HG02870 (cell line): ENCODE measurements around the gene SEMA4A.
"Not testable (repeated sequence)": the region's sequence is repeated elsewhere in the genome, so short reads cannot be mapped to it uniquely, and the experiment has no call there.

Experiments
- ATAC-seq: cut with Tn5 transposase; IDR thresholded peaks from one replicate; pipeline ENCODE4 v1.9.1; 2021; ENCODE audit warnings: mild to moderate bottlenecking, moderate library complexity; ENCODE audit not compliant: unreplicated experiment

The SEMA4A gene

DNA sequence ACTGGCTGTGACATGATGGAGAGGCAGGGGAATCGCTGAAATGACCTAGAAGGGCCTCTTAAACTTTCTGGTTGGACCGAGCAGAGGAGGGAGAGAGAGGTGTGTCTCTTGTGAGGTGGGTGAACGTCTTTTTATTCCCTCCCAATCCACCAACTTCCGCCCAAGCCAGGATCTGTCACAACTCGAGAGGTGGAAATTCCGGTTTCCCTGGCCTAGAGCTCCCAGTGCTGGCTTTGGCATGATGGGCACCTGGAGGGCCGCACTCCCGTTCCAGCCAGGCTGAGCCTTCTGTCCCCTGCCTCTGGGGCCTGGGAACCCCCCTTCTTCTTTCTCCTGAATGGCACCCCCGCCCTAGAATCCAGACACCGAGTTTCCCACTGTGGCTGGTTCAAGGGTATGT lies at the start of gene SEMA4A:
Gene SEMA4A (plus strand): TSS at position 224 of the 400 bp plus-strand sequence. CDS start 994 bp downstream, outside the sequence.
- no peak for ATAC-seq

DNA sequence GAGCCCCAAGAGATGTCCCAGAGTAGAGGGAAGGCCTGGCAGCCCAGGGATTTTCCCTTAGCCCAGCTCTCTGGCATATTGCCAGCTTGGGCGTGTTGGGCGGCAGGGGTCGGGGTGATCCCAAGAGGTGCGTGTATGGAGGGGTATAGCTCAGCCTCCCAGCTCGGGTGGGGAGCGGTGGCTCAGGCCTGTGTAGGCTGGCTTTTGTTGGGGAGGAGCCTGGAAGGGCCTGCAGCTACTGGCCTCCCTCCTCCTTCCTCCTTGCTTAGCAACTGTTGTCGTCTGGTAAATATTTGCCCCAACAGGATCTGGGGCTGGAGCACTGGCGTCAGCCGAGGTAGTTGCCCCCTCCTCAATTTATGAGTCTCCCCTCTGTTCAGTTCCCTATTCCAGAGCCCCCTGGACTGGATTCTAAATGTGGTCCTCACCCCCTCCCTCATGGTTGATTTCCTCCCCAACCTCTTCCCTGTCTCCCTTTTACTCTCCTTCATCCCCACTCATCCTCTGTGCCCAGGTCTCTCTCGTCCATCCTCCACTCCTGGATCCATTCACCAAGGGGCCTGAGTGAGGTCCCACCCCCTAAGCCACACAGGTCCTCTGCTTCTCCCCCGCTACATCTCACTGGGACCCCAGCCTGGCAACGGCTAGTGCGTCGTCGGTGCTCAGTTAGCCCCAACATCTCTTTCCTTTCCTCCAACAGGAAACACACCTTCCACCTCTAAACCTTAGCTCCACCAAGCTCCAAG lies 49.1 kb upstream of the SEMA4A start:
- ATAC-seq: no peak

DNA sequence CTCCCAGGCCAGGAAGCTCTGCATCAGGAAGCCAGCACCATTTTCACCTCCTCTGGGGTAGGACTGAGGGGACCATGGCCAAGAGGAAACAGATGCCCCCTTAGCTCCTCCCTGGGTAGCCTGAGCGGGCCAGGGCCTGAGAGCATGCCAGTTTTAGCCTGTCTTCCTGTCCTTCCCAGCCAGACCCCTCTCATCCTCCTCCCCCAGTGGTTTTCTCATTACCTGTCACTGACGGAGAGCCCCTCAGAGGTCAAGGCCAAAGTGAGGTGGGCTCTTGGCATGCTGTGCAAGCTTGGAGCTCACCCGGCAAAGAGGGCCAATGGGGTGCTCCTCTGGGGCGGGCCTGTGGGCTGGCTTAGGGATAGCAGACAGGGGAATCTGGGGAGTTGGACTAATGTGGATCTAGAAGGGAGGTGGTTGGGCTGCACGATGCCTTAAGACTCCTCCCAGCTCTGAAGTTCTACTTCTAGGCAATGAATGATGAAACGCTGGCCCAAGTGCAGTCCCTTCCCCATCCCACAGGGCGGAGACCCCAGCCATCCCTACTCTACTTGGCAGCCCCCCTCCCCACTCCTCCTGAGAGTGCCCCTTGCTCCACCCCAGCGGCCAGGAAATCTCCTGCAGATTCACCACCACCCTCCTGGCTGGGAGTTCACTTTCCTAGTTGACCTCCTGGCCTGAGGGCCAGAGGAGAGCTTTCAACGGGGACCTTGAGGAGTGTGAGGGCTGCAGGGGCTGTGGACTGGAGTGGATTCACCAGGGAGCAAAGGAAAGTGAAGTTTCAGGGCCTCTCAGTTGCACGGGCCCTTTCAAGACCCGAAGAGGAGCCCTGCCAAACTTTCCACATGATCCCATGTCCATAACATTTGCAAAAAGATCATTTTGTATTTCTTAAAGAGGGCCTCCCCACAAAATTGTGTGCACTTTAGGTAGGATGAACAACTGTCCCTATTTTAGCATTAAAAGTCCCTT lies 48.2 kb upstream of the SEMA4A start:
- no peak for ATAC-seq

DNA sequence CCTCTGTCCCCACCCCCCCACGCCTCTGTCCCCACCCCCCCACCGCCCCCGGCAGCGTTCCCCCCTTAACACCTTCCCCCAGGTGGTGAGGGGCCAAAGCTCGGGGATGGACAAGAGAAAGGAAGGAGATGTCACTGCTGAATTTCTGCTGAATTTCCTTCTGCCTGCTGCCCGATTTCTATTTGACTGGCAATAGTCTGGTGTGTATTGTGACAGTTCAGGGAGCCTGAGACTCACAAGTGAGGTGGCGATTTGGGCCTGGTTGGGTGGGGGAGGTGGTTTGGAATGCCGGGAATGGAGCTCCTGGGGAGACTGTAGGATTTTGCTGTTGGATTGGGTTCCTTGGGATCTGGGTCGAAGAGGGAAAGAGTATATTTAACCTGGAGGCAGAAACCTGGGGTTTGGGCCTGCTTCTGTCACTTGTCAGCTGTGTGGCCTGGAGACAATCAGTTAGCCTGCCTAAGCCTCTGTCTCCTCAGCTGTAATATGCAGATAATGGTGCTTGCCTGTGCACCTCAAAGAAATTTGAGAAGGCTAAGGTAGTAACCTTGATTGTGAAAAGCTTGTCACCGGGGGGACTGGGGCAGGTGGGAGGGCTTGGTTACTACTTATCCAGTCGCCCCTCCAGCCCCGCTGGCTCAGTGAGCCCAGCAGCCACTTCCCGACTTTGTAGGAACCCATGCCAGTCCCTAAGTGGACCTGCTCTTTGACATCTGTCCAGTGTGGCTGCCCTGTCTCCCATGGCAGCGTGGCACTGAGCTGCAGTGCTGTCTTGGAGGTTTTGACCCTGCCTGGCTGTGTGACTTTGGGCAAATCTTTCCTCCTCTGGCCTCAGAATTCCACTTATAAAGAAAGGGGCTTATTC lies 46.5 kb upstream of the SEMA4A start:
- no peak for ATAC-seq

DNA sequence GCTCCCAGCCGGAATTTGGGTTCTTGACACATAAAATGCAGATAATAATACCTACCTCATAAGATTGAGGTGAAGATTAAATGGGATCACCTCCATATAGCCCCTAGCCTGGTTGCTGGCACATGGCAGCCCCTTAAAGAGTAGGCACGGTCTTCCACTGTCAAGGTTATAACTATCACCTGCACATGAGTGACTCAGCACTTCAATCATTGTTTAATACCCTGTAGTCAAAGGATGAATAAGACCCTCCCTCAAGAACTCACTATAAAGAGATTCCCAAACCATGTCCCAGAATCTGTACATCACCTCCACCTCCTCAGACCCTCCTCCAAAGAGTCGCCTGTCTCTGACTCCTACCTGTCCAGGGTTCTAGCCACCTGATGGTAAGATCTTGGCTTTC lies 45.3 kb upstream of the SEMA4A start:
- no peak for ATAC-seq

DNA sequence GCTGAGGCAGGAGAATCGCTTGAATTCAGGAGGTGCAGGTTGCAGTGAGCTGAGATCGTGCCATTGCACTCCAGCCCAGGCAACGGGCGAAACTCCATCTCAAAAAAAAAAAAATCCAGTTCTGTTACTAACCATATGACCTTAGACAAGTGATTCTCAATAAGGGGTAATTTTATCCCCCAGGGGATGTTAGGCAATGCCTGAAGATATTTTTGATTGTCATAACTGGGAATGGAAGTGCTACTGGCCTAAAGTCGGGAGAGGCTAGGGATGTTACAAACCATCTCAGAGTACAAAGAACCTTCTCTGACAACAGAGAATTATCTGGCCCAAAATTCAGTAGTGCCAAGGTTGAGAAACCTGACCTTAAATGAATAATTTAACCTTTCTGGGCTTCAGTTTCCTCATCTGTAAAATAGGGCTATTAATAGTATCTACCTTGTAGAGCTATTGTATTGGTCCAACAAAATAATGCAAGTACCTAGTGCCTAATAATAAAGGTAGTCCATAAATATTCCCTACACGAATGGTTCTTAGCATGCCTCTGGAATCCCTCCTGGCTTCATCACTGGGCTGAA lies 44.6 kb upstream of the SEMA4A start:
- no peak for ATAC-seq

DNA sequence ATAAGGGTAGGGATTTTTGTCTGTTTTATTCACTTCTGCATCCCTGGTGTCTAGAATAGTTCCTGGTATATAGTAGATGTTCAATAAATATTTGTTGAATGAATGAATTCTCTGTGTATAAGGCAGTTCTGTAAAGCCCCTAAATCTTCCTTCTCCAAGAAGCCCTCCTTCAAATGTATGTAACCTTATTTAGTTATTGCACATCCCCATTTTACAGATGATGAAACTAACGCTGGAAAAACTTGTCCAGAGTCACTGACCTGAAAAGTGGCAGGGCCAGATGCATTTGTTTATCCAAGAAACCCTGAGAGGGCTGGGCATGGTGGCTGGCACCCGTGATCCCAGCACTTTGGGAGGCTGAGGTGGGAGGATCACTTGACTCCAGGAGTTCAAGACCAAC lies 43.1 kb upstream of the SEMA4A start:
- ATAC-seq: no peak

DNA sequence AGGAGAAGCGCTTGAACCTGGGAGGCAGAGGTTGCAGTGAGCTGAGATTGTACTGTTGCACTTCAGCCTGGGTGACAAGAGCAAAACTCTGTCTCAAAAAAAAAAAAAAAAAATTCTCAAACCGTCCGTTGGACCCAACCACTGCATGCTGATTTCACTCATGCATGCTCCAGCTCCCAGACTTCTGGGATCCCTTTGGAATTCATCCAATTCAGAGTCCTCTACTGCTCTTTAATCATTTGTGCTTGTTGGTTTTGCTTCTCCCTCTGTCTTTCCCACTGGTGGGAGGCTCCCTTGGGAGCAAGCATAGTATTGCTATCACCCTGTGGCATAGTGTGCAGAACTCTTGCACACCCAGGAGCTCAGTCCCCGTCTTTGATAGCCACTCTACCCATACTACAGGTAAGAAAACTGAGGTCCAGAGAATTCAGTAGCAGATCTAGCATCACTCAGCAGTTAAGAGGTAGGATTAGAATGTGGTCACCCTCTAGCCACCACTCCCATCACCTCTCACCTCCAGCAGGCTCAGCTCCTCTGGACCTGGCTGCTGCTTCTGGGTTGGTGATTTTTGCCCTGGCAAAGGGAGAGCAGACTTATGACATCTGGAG lies 41.9 kb upstream of the SEMA4A start:
- no peak for ATAC-seq

DNA sequence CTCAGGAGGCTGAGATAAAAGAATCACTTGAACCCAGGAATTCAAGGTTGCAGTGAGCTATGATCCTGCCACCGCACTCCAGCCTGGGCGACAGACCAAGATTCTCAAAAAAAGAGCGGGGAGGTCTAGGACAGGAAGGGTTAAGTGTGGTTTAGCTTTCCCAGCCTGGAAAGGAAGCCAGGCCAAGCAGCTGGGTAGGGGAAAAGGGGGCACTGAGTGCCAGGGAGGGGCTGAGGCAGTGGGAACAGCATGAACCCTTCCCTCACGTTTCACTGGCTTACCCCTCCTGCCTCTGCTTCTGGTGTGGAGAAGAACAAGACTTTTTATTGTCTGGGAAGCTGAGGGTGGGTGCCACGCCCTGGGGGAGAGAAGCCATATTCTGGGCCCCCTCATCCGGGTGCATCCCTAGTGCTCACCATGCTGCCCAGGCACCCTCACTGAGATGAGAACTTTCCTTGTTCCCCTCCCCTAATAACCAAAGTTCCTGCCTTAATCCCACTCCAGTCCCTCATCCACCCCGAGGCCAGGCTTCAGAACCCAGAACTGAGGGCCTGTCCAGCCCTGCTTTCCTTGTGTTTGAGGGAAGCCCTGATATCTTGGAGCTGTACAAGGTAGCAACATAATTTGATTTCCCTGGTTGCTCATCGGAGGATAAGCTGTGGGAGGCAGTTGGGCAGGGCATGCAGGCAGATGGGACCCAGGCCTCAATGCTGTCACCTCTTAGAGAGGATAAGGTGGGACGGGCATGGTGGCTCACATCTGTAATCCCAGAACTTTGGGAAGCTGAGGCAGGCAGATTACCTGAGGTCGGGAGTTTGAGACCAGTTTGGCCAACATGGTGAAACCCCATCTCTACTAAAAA lies 40.9 kb upstream of the SEMA4A start:
- ATAC-seq: no peak

DNA sequence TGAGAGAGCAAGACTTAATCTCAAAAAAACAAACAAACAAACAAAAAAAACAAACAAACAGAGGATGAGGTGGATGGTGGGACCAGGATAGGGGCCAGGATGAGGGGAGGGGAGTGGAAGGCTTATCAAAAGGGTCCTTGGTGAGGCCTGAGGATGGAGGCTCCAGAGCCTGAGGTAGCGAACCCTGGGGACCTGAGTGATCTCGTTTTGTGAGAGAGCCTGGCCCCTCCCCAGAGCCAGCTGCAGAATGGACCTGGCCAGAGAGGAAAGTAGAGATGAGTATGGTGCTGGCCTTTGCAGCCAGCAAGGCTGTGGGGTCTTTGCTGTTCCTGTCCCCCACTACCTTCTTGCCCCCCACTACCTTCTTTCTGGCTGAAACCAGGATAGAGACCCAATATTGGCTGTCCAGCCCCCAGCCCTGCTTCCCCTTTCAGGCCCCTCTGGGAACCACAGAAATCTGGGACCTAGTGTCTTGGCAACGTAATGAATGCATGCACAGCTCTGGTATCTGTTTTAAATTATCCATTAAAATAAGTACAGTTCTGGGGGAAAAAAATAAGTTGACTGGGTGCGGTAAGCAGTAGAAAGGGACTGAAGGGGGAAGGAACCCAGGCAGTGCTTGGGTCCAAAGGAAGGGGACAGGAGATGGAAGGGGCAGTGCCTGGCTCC lies 40.0 kb upstream of the SEMA4A start:
- no peak for ATAC-seq

DNA sequence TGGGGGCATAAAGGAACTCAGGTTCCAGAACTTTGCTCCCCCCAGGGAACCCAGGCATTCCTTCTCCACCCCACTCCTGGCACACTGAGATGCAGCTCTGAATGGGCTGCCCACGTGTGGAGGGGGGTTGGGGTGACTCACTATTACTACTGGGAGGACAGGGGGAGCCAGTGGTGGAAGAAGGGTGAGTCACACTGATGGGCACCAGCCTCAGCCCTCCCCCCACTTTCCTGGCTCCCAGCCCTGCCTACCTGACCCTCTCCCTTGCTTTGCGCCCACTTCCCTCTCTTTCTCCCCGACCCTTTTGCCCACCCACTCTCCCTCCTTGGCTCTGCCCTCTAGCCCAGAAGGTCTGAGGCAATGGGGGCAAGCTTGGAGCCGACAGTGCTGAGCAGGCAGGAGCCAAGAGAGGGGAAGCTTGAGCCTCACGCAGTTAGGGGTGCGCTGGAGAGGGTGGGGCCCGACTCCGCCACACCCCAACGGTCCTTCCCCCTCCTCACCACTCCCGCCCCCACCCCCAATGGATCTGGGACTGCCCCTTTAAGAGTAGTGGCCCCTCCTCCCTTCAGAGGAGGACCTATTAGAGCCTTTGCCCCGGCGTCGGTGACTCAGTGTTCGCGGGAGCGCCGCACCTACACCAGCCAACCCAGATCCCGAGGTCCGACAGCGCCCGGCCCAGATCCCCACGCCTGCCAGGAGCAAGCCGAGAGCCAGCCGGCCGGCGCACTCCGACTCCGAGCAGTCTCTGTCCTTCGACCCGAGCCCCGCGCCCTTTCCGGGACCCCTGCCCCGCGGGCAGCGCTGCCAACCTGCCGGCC lies 39.1 kb upstream of the SEMA4A start, which contains the start of gene LMNA:
Gene LMNA (plus strand): TSS at position 611 of the 818 bp plus-strand sequence. CDS start 208 bp downstream, outside the sequence.
- ATAC-seq: peak; percentile 75

DNA sequence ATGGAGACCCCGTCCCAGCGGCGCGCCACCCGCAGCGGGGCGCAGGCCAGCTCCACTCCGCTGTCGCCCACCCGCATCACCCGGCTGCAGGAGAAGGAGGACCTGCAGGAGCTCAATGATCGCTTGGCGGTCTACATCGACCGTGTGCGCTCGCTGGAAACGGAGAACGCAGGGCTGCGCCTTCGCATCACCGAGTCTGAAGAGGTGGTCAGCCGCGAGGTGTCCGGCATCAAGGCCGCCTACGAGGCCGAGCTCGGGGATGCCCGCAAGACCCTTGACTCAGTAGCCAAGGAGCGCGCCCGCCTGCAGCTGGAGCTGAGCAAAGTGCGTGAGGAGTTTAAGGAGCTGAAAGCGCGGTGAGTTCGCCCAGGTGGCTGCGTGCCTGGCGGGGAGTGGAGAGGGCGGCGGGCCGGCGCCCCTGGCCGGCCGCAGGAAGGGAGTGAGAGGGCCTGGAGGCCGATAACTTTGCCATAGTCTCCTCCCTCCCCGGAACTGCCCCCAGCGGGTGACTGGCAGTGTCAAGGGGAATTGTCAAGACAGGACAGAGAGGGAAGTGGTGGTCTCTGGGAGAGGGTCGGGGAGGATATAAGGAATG lies 38.4 kb upstream of the SEMA4A start:
- ATAC-seq: peak; percentile 7

DNA sequence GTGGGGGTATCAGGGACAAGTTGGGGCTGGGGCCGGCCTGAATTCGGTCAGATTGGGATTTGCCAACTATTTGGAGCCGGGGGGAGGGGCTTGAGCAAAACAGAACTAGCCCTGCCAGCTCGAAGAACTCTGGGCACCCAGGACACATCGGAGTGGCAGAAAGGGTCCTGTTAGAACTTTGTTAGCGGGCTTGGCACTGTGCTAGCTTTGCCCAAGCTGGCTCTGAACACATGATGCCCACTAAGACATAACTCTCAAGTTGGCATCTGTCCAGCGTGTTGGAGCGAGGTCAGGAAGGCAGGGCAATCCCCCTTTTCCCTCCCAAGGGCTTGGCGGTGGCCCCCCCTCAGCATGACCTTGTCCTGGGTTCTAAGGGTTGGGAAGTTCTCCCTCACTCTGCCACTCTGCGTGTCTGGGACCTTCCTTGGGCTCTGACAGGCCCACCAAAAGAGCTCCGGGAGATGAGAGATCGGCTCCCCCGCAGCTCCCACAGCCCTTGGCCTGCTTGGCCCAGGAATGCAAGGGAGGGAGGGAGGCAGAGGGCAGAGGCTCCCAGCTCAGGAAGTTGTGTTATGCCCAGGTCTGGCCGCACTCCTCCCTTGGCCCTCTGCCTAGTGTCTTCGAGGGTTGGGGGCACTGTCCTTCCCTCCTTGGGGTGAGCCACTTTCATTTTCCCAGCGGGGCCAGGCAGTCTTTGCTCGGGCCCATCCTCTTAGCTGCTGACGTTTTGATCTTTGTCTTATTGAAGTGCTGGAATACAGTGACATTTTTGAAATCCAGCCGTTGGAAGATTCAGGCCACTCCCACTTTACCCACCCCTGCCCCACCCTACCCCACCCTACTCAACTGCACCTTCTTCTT lies 37.6 kb upstream of the SEMA4A start:
- ATAC-seq: no peak

DNA sequence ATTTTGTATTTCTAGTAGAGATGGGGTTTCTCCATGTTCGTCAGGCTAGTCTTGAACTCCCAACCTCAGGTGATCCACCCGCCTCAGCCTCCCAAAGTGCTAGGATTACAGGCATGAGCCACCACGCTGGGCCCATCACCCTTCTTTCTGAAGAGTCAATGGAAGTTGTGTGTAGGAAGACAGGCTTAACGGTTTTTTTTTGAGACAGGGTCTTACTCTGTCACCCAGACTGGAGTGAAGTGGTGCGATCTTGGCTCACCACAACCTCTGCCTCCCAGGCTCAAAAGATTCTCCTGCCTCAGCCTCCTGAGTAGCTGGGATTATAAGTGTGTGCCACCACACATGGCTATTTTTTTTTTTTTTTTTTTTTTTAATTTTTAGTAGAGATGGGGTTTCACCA lies 36.7 kb upstream of the SEMA4A start:
- not testable (repeated sequence) for ATAC-seq

DNA sequence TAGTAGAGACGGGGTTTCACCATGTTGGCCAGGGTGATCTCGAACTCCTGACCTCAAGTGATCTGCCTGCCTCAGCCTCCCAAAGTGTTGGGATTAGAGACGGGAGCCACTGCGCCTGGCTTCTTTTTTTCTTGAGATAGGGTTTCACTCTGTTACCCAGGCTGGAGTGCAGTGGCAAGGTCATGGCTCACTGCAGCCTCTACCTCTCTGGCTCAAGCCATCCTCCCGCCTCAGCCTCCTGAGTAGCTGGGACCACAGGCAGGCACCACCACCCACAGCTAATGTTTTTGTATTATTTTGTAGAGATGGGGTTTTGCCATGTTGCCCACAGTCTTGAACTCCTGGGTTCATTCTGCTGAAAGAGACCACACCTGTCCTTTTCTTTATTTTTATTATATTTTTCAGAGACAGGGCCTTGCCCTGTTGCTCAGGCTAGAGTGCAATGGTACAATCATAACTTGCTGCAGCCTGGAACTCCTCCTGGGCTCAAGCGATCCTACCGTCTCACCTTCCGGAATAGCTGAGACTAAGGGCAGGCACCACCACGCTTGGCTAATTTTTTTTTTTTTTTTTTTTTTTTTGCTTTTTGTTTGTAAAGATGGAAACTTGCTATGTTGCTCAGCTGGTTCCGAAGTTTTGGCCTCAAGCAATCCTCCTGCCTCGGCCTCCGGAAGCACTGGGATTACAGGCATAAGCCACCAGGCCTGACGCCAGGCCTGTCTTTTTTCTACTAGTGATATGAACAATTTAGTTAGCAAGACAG lies 35.8 kb upstream of the SEMA4A start:
- no peak for ATAC-seq
